ENCODE data around the gene KLRC2.
"Not testable (repeated sequence)": the region's sequence is repeated elsewhere in the genome, so short reads cannot be mapped to it uniquely, and the experiment has no call there.

Gene KLRC2

DNA sequence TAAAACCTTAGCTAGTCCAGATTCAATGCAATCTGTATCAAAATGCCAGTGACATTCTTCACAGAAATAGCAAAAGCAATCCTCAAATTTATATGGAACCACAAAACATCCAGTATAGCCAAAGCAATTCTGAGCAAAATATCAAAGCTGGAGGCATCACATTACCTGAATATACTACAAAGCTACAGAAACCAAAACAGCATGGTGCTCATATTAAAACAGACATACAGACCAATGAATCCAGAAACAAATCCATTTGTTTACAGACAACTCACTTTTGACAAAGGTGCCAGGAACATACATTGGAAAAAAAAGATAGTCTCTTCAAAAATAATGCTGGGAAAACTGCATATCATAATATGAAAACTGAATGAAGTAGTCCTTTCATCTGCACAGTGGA, 31.0 kb downstream of the KLRC2 start:
- no peak for DNase-seq

DNA sequence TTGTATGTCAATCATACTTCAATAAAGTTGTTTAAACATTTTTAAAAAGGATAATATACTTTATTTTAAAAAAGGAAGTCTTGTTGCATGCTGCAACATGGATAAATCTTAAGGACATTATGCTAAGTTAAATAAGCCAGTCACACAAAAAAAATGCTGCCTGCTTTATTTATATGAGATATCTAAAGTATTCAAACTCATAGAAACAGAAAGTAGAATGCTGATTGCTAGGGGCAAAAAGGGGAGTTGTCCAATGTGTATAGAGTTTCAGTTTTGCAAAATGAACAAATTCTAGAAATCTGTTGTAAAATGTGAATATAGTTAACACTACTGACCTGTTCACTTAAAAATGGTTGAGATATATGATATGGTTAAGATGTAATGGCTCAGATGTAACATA, 35.0 kb downstream of the KLRC2 start:
- no peak for DNase-seq

DNA sequence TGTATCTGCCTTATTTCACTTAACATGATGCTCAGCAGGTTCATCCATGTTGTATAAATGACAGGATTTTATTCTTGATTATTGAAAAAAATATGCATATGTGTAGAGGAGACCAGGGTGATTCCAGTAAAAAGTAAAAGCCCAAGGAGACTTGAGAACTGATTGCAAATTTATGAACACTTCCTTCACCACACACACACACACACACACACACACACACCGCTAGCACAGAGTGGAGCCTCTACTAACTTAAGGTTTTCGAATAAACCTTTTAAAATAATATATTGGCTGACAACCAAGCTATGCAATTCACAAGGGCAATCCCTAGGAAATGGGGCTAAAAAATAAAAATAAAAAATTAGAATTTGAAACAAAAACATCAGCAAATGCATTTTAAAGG, 37.6 kb downstream of the KLRC2 start:
- no peak for DNase-seq

DNA sequence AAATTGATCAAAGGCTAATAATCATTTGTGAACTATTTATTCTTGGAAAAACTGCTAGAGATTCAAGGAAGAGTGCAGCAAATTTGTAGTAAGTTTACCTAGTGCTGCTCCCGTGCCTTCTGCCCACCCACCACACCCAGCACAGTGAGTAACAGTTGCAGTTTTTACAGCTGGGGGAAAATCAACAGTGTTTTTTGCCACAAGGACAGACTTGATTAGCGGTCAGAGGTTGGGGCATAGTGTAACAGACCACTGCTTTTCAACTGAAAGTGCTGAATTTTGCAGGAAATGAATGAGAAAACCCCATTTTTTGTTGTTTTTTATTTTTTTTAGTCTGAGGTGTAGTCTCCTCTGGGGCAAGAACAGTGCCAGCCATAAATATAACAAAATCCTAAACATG, 38.5 kb downstream of the KLRC2 start:
- no peak for DNase-seq

DNA sequence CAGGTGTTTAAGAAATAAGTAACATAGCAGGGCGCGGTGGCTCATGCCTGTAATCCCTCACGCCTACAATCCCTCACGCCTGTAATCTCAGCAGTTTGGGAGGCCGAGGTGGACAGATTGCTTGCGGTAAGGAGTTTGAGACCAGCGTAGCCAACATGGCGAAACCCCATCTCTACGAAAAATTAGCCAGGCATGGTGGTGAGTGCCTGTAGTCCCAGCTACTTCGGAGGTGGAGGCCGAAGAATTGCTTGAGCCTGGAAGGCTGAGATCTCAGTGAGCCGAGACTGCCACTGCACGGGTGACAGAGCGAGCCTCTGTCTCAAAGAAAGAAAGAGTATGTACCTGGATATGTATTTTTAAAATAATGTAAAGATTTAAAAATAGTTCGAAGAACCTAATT, 39.6 kb downstream of the KLRC2 start:
- DNase-seq = not testable (repeated sequence)

DNA sequence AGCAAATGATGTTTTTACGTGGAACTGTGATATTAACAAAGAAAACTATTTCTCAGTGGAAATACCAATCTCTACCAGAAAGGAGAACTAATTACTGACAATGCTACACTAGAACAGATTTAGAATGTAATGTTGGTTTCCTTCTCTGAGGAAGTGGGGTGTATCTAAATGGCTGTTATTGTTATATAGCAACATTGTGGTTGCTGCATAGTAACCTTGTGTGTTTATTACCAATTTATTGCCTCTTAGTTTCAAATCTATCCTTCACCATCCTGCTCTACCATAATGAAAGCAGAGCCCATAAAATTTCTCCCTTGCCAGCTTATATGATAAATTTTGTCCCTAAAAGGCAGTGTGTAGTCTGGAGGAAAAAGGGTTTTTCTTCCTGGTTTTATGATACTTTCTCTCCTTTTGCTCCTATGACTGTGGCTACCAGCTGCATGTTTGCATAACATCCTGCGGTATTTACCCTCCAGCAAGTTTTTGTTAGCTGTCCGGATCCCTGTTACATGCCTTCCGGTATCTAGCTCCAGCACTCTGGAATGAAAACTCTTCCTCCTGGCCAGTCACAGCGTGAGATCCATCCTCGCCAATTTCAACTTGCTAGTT, 40.3 kb downstream of the KLRC2 start:
- DNase-seq = no peak

DNA sequence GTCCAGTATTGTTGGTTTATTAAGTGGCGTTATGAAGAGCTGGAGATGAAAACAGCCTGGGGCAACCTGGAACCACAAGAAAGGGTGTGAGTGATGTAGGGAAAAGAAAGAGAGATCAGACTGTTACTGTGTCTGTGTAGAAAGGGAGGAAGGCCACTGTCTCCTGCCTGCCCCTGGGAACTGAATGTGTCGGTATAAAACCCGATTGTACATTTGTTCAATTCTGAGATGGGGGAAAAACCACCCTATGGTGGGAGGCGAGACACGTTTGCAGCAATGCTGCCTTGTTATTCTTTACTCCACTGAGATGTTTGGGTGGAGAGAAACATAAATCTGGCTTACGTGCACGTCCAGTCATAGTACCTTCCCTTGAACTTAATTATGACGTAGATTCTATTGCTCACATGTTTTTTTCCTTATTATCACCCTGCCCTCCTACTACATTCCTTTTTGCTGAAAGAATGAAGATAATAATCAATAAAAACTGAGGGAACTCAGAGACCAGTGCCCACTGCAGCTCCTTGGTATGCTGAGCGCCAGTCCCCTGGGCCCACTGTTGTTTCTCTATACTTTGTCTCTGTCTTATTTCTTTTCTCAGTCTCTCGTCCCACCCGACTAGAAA, 41.2 kb downstream of the KLRC2 start:
- DNase-seq = not testable (repeated sequence)

DNA sequence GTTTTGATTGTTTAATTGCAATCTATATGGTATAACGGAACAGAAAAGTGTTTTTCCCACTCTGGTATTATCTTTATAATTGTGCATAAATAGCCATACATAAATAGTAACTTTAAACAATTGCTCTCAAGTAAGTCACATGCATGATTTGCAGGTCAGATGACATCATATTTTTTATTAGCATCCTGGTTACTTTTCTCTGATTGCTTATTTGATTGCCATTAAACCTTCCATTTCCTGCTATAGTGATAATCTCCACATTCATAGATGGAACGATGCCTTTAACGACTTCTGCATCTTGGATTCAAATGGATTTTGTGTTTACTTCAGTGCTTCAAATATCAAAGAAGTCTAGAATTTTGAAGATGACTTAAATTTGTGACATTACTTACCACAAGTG, 42.5 kb downstream of the KLRC2 start:
- no peak for DNase-seq

DNA sequence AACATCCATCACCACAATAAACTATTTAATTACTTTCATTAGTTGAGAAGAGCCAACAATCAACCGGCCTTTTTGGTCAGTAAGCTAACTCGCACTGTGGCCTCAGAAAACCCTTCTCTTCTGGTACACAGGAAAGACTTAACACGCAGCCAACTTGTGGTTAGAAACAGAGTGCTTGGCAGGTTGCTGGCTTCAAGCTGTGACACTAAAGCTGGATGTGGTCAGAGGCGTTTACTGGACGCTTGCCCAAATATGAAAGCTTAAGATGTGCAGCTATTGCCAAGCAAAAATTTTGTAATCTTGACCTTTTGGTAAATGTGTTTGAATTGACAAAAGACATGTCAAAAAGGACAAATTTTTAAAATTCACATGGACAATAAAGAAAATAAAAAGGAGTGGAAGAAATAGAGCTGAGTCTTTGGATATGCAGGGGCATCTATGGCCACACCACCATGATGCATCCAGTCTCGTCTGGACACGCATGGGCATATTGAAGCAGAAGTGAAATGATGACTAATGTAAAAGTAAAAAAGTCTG, 43.3 kb downstream of the KLRC2 start:
- DNase-seq = no peak

DNA sequence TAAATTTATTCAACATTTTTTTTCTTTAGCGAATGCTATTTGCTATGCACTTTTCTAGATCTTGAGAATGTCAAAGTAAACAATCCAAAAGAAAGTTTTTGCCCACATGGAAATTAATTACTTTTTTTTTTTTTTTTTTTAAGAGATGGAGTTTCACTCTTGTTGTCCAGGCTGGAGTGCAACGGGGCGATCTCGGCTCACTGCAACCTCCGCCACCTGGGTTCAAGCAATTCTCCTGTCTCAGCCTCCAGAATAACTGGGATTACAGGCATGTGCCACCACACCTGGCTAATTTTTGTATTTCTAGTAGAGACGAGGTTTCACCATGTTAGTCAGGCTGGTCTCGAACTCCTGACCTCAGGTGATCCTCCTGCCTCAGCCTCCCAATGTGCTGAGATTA, 44.8 kb downstream of the KLRC2 start:
- not testable (repeated sequence) for DNase-seq

DNA sequence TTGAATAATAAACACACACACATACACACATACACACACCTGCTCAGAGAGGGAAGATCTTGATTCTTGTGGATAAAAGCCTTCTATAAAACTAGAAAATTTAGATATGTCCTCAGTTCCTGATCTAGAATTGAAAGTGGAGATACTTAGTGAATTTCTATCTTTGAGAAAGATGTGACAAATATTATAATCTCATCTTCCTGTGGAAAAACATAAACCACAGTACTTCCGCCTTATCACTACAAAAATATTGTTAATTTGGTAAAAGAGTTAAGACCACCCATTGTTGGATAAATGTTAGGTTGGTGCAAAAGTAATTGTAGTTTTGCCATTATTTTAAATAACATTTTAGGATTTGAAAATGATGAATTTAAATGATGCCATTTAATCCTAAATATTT, 45.9 kb downstream of the KLRC2 start, which contains the start of gene KLRK1:
Gene KLRK1 (minus strand): TSS at position 138 of the 400 bp plus-strand sequence. CDS start 1,231 bp downstream, outside the sequence.
- no peak for DNase-seq

DNA sequence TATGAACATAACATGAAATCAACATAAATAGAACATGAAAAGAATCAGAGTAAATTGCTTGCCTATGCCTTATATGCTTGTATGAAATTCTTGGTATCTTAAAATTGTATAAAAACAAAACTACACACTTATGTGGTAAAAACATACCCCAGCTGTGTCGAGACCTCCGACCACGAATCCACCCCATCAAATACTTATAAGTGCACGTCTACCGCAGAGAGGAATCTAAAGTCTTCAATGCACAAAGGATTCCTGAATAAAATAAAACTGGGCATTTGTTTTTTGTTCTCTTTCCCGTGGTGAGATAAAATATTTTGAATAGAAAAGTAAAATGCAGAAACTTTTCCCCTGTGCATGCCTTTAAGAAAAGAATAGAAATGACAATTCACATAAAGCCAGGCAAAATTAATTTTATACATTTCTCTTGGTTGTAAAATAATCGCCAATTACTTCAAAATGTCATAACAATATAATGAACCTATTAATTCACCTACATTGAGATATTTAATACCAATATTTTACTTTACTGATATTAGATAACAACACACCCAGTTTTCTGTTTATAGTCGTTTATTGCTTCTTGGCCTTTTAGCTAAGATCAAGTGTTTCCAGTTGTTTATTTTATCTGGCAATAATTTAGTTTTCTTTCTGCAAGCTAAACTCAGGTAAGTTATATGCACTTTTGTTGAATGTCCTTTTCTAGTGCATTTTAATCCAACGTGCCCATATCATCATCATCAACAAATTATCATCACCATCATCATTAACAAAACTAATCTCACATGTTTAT, 47.0 kb downstream of the KLRC2 start:
- no peak for DNase-seq

DNA sequence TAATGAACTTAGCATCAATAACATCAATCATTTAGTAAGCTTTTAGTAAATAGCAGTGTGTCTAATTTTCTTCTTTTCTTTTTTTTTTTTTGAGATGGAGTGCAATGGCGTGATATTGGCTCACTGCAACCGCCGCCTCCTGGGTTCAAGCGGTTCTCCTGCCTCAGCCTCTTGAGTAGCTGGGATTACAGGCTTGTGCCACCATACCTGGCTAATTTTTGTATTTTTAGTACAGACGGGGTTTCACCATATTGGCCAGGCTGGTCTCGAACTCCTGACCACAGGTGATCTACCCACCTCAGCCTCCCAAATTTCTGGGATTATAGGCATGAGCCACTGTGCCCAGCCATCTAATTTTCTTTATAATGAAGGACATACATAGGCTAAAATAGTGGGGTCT, 48.3 kb downstream of the KLRC2 start:
- DNase-seq = not testable (repeated sequence)

DNA sequence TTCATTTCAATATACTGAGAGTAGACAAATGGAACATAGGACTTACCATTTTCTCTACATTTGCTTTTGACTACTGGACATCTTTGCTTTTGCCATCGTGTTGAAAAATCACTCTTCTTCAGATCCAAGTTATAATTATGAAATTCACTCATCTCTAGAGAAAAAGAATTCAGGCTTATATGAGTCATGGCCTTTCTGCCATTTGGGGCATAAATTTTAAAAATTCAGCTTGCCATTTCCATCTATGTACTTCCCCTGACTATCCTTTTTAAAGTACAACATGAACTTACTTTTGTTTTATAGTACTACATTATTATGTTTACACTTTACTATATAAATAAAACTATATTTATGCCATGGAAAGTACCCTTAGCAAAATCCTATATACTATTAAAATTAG, 49.0 kb downstream of the KLRC2 start:
- DNase-seq = no peak

DNA sequence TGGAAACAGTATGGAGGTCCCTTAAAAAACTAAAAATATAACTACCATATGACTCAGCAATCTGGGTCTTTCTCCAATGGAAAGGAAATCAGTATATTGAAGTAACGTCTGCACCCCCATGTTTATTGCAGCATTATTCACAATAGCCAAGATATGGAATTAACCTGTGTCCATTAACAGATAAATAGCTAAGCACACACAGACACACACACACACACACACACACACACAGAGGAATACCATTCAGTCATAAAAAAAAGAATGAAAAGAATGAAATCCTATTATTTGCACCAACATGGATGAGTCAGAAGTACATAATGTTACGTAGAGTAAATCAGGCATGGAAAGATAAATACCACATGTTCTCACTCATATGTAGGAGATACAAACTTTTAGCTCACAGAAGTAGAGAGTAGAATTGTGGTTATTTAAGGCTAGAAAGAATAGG, 50.6 kb downstream of the KLRC2 start:
- no peak for DNase-seq

DNA sequence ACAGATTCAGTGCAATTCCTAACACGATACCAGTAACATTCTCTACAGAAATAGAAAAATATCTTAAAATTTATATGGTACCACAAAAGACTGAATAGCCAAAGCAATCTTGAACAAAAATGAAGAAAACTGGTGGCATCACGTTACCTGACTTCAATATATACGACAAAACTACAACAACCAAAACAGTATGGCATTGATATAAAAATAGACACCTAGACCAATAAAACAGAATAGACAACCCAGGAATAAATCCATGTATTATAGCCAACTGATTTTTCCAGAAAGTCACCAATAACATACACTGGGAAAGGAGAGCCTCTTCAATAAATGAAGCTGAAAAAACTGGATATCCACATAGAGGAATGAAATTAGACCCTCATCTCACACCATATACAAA, 51.6 kb downstream of the KLRC2 start:
- DNase-seq = no peak

DNA sequence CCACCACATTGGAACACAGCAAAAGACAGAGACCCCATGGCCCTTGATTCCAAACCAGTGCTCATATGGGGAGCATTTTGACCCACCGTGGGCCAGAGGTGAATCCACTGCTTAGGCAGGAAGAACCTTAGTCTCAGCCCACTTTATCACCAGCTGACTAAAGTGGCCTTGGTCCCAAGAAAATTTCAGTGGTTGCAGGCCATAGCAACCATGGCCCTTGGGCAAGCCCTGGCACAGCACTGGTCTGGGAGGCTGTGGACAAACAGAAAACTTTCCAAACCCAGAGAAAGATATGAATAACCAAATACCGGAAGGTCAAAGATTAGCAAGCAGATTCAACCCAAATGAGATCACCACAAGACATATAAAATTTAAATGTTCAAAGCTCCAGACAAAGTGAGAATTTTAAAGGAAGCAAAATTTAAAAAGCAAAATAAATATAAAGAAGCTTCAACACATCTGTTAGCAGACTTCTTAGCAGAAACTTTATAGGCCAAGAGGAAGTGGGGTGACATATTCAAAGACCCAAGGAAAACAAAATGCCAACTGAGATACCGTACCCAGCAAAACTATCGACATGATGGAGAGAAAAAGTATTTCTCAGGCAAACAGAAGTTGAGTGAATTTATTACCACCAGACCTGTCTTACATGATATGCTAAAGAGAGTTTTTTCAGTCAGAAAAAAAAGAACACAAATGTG, 53.7 kb downstream of the KLRC2 start:
- no peak for DNase-seq

All from effector CD4-positive, alpha-beta T cell (primary cell).